Motor neuron (in vitro differentiated cells): ENCODE measurements around the gene CPNE5. TPM values are rescaled to one million over a fixed set of nuclear protein-coding genes. Genes with fewer than 3 reads are reported as not detected.

Source experiments
- ATAC-seq, 8 experiments: fragments of 200-7000 bp; cut with Tn5 transposase; replicated peaks in 6 of 8; 2 replicates each; pipeline ENCODE4 v1.8.0; 2021; ENCODE audit warnings: mild to moderate bottlenecking in 8 of 8, moderate library complexity in 8 of 8
- H3K27ac ChIP-seq, 2 donors: fragments of 250-450 bp; sonication (Bioruptor Pico); 2 replicates each; pipeline ENCODE4 v1.9.0; 2021; ENCODE audit warnings: antibody characterized with exemption in 2 of 2, mild to moderate bottlenecking in 2 of 2, moderate library complexity in 1 of 2
- H3K4me1 ChIP-seq, 2 donors: fragments of 250-450 bp; sonication (Bioruptor Pico); replicated peaks in 1 of 2; 2 replicates each; pipeline ENCODE4 v1.6.1; 2021; ENCODE audit warnings: antibody characterized with exemption in 2 of 2, mild to moderate bottlenecking in 2 of 2, moderate library complexity in 1 of 2
- H3K4me3 ChIP-seq, 5 donors: fragments of 250-450 bp; sonication (Bioruptor Pico); 2 replicates each; pipeline ENCODE4 v1.9.0; 2021; ENCODE audit warnings: antibody characterized with exemption in 5 of 5, mild to moderate bottlenecking in 5 of 5, moderate library complexity in 4 of 5
- WGBS, 10 experiments: fragments of 450-650 bp; shearing (Covaris generic); methylation state at CpG; one replicate each; pipeline ENCODE4 v1.0.0; 2022; 5-methylcytosine and 5-hydroxymethylcytosine counted together
- in situ Hi-C, 9 experiments: fragments of 400-800 bp; cut with MboI; loops; one replicate each; pipeline ENCODE4 v1.15.0; 2021; ENCODE audit warnings: low sequenced_read_pairs in 9 of 9, low pct_unique_long_range_greater_than_20kb in 2 of 9; ENCODE audit not compliant: unreplicated experiment in 9 of 9
- total RNA-seq, 8 experiments: library from RNA; unstranded; fragments of 300-600 nt; gene quantifications; 2 replicates each; pipeline versions ENCODE4 v1.2.3 to v1.2.4, GENCODE V29; 2022

CPNE5 gene
- total RNA-seq, 8 experiments from 2014 or later: 0.45 to 3.1 (median 1.7) TPM

GRCh38 chr6:36827261-36828079 lies 11.8 kb downstream of the CPNE5 start:
- Histone ChIP-seq H3K4me1 (peaks cover 27 to 52% of the 10 kb centered on the region in 2 donors), H3K4me3 (no peak overlapping the region), H3K27ac (no peak overlapping the region)
- 33 to 100% (median 76%) methylated on average over 1 to 13 of the region's 19 CpGs for WGBS, 10 experiments
- in situ Hi-C loops: no loop called here
- ATAC-seq: peak in 3 of 8 experiments; percentile 11 to 39 (median 30)

GRCh38 chr6:36826520-36827227 lies 12.6 kb downstream of the CPNE5 start:
- no peak overlapping the region for H3K27ac ChIP-seq
- peaks cover 27 to 60% of the 10 kb centered on the region in 2 donors for H3K4me1 ChIP-seq
- no peak for ATAC-seq
- H3K4me3 ChIP-seq: no peak overlapping the region
- in situ Hi-C loops: no loop called here
- 85 to 100% (median 94%) methylated on average over 1 to 6 of the region's 19 CpGs; no CpG with 5 or more reads in 4 of the 10 experiments for WGBS, 10 experiments

GRCh38 chr6:36825994-36826393 lies 13.2 kb downstream of the CPNE5 start:
- Histone ChIP-seq H3K4me1 (peaks cover 27 to 66% of the 10 kb centered on the region in 2 donors), H3K4me3 (no peak overlapping the region), H3K27ac (peak overlapping the region in 1 of 2 donors; percentile 31)
- WGBS, 10 experiments: 0 to 100% (median 66%) methylated on average over 1 to 7 of the region's 8 CpGs
- in situ Hi-C loops: no loop called here
- peak in 7 of 8 experiments; percentile 10 to 93 (median 62) for ATAC-seq

GRCh38 chr6:36825452-36825851 lies 13.8 kb downstream of the CPNE5 start:
- 40 to 86% (median 80%) methylated on average over 1 to 6 of the region's 6 CpGs; no CpG with 5 or more reads in 4 of the 10 experiments for WGBS, 10 experiments
- in situ Hi-C loops: no loop called here
- no peak for ATAC-seq
- Histone ChIP-seq H3K4me1 (peaks cover 27 to 71% of the 10 kb centered on the region in 2 donors), H3K4me3 (no peak overlapping the region), H3K27ac (no peak overlapping the region)

GRCh38 chr6:36824253-36824652 lies 15.0 kb downstream of the CPNE5 start:
- Histone ChIP-seq H3K4me1 (peaks cover 27 to 71% of the 10 kb centered on the region in 2 donors), H3K27ac (no peak overlapping the region), H3K4me3 (no peak overlapping the region)
- WGBS, 10 experiments: 40 to 100% (median 80%) methylated on average over 1 to 3 of the region's 7 CpGs; no CpG with 5 or more reads in 5 of the 10 experiments
- no peak for ATAC-seq
- in situ Hi-C loops: no loop called here

- H3K27ac ChIP-seq: peak overlapping the region in 1 of 2 donors; percentile 40
- in situ Hi-C loops: no loop called here
- no peak for ATAC-seq
- 62 to 100% (median 92%) methylated on average over 2 to 8 of the region's 12 CpGs; no CpG with 5 or more reads in 4 of the 10 experiments for WGBS, 10 experiments
- peaks cover 27 to 71% of the 10 kb centered on the region in 2 donors for H3K4me1 ChIP-seq
- no peak overlapping the region for H3K4me3 ChIP-seq
These were observed 15.7 kb downstream of the CPNE5 start for GRCh38 chr6:36823421-36824096.

GRCh38 chr6:36822506-36823269 lies 16.6 kb downstream of the CPNE5 start:
- ATAC-seq: peak in 5 of 8 experiments; percentile 61 to 66 (median 62)
- in situ Hi-C loops: no loop called here
- Histone ChIP-seq H3K4me1 (peaks cover 24 to 64% of the 10 kb centered on the region in 2 donors), H3K4me3 (no peak overlapping the region), H3K27ac (peak overlapping the region in 1 of 2 donors; percentile 40)
- WGBS, 10 experiments: 18 to 100% (median 40%) methylated on average over 1 to 11 of the region's 19 CpGs; no CpG with 5 or more reads in 1 of the 10 experiments

- H3K27ac ChIP-seq: peak overlapping the region in 1 of 2 donors; percentile 60
- H3K4me1 ChIP-seq: peaks cover 23 to 56% of the 10 kb centered on the region in 2 donors
- in situ Hi-C loops: no loop called here
- 53 to 100% (median 90%) methylated on average over 1 to 8 of the region's 14 CpGs; no CpG with 5 or more reads in 4 of the 10 experiments for WGBS, 10 experiments
- H3K4me3 ChIP-seq: no peak overlapping the region
- no peak for ATAC-seq
These were observed 17.5 kb downstream of the CPNE5 start for GRCh38 chr6:36821581-36822335.

GRCh38 chr6:36820700-36821580 lies 18.3 kb downstream of the CPNE5 start:
- peak; percentile 13 to 84 (median 77) for ATAC-seq

GRCh38 chr6:36818756-36819155 lies 20.5 kb downstream of the CPNE5 start:
- no peak for ATAC-seq
- WGBS, 10 experiments: 45 to 100% (median 95%) methylated on average over 1 to 4 of the region's 4 CpGs; no CpG with 5 or more reads in 1 of the 10 experiments

More at GRCh38 chr6:36820700-36821580, 18.3 kb downstream of the CPNE5 start:
- H3K4me3 ChIP-seq: no peak overlapping the region
- 10 to 74% (median 58%) methylated on average over 1 to 5 of the region's 12 CpGs; no CpG with 5 or more reads in 2 of the 10 experiments for WGBS, 10 experiments
- peaks cover 20 to 47% of the 10 kb centered on the region in 2 donors for H3K4me1 ChIP-seq
- in situ Hi-C loops: no loop called here
- peak overlapping the region in 1 of 2 donors; percentile 60 for H3K27ac ChIP-seq

GRCh38 chr6:36817847-36818246 lies 21.4 kb downstream of the CPNE5 start:
- no peak for ATAC-seq
- Histone ChIP-seq H3K27ac (no peak overlapping the region), H3K4me3 (no peak overlapping the region), H3K4me1 (peaks cover 7 to 23% of the 10 kb centered on the region in 2 donors)
- in situ Hi-C loops: no loop called here
- 80 to 81% (median 80%) methylated on average over 2 of the region's 3 CpGs; no CpG with 5 or more reads in 7 of the 10 experiments for WGBS, 10 experiments

More at GRCh38 chr6:36818756-36819155, 20.5 kb downstream of the CPNE5 start:
- H3K27ac ChIP-seq: no peak overlapping the region
- peaks cover 14 to 32% of the 10 kb centered on the region in 2 donors for H3K4me1 ChIP-seq
- H3K4me3 ChIP-seq: no peak overlapping the region
- in situ Hi-C loops: no loop called here
